K562 (cell line): ENCODE data around the gene CDKN1C. TPM values are rescaled to one million over a fixed set of nuclear protein-coding genes. Genes with fewer than 3 reads are reported as not detected.

Experiments used
- ATAC-seq: fragments of 200-7000 bp; cut with Tn5 transposase; 3 replicates; pipeline ENCODE4 v1.9.1; 2020; ENCODE audit warnings: moderate library complexity
- BruUV-seq: library from RNA; stranded (reverse); fragments of 400-500 nt; replicated peaks from 2 replicates; lab custom pipeline; 2021; lab: Mats Ljungman, UMichigan
- CTCF ChIA-PET: fragments of 300-600 bp; formaldehyde crosslinking; extraction: SDS; loops from one replicate; lab custom pipeline; 2021; ENCODE audit warnings: low intra/inter-chr PET ratio; lab: Yijun Ruan, JAX
- POLR2A ChIA-PET: fragments of 300-600, 350-650 bp; sonication (Branson Sonifier 250); formaldehyde crosslinking; extraction: SDS; loops from one replicate; lab custom pipeline; 2021; ENCODE audit warnings: antibody characterized with exemption, inconsistent platforms; lab: Yijun Ruan, JAX
- DNase-seq, 4 experiments: peaks; one replicate each; pipeline versions ENCODE4 v3.0.0 to v3.0.0-alpha.2; 2011 to 2018; ENCODE audit warnings: low spot score in 3 of 4, mixed read lengths in 3 of 4; ENCODE audit errors: extremely low read depth in 1 of 4
- FAIRE-seq: peaks from 2 replicates; lab custom pipeline; 2011; peaks lifted over from hg19 to GRCh38; lab: Jason Lieb, UNC
- H2AFZ ChIP-seq: 2 replicates; pipeline ENCODE4 v1.6.0; 2011; ENCODE audit warnings: low read depth, low read length, control low read depth, inconsistent platforms
- H3K27ac ChIP-seq: fragments of 200-600 bp; 3 replicates; pipeline ENCODE4 v1.8.0; 2011; ENCODE audit warnings: low read depth, mild to moderate bottlenecking, control low read depth, inconsistent platforms, low read length, moderate library complexity, mixed read lengths; ENCODE audit errors: extremely low read depth
- H3K27me3 ChIP-seq, 2 experiments: fragments of 300-600 bp in 1 of 2; 2 replicates in 1 of 2; 3 replicates in 1 of 2; pipeline versions ENCODE4 v1.6.0 to v1.8.0; 2011; ENCODE audit warnings: inconsistent platforms in 2 of 2, low read length in 2 of 2, mild to moderate bottlenecking in 1 of 2, mixed read lengths in 1 of 2, moderate library complexity in 1 of 2; ENCODE audit not compliant: control insufficient read depth in 2 of 2, insufficient read depth in 2 of 2
- H3K36me3 ChIP-seq: fragments of 300-600 bp; 3 replicates; pipeline ENCODE4 v1.8.0; 2011; ENCODE audit warnings: mild to moderate bottlenecking, low read length, inconsistent platforms; ENCODE audit not compliant: control insufficient read depth, insufficient read depth
- H3K4me1 ChIP-seq, 2 experiments: fragments of 200-600 bp in 1 of 2; replicated peaks in 1 of 2; 2 replicates in 1 of 2; 3 replicates in 1 of 2; pipeline versions ENCODE4 v1.5.1 to v1.8.0; 2011; ENCODE audit warnings: inconsistent platforms in 2 of 2, low read length in 2 of 2, mild to moderate bottlenecking in 1 of 2, mixed read lengths in 1 of 2, moderate library complexity in 1 of 2; ENCODE audit not compliant: control insufficient read depth in 2 of 2, insufficient read depth in 2 of 2
- H3K4me2 ChIP-seq: 2 replicates; pipeline ENCODE4 v1.6.1; 2011; ENCODE audit warnings: low read length, control low read depth, inconsistent platforms, mixed read lengths; ENCODE audit not compliant: insufficient read depth
- H3K4me3 ChIP-seq: fragments of 200-600 bp; sonication (generic), shearing (Covaris generic); 2 replicates; pipeline ENCODE4 v1.5.1; 2016; ENCODE audit warnings: control low read depth, inconsistent platforms
- H3K79me2 ChIP-seq: fragments of 200-600 bp; 3 replicates; pipeline ENCODE4 v1.8.0; 2011; ENCODE audit warnings: low read length, inconsistent platforms; ENCODE audit not compliant: control insufficient read depth, insufficient read depth
- H3K9ac ChIP-seq, 2 experiments: 2 replicates each; pipeline versions ENCODE4 v1.6.0 to v1.6.1; 2011; ENCODE audit warnings: low read depth in 2 of 2, low read length in 2 of 2, control low read depth in 1 of 2, inconsistent platforms in 1 of 2, mild to moderate bottlenecking in 1 of 2, mixed read lengths in 1 of 2; ENCODE audit not compliant: insufficient read depth in 1 of 2
- H3K9me1 ChIP-seq: one replicate; pipeline ENCODE4 v1.6.0; 2011; ENCODE audit warnings: inconsistent platforms, mild to moderate bottlenecking, low read length, moderate library complexity; ENCODE audit not compliant: control insufficient read depth, insufficient read depth
- H3K9me3 ChIP-seq: replicated peaks from 2 replicates; pipeline ENCODE4 v1.5.1; 2011; ENCODE audit warnings: low read depth, low read length, inconsistent platforms; ENCODE audit not compliant: control insufficient read depth, insufficient read depth
- H4K20me1 ChIP-seq: replicated peaks from 2 replicates; pipeline ENCODE4 v1.6.1; 2011; ENCODE audit warnings: low read length, inconsistent platforms, mixed read lengths; ENCODE audit not compliant: control insufficient read depth, insufficient read depth
- CTBP1 ChIP-seq: fragments of 450-650 bp; IDR thresholded peaks from 2 replicates; pipeline ENCODE4 v1.6.1; 2016; ENCODE audit warnings: borderline replicate concordance
- LEF1 ChIP-seq: fragments of 450-650 bp; IDR thresholded peaks from 2 replicates; pipeline ENCODE4 v1.6.1; 2016; ENCODE audit warnings: mild to moderate bottlenecking
- MIER1 ChIP-seq: fragments of 450-650 bp; IDR thresholded peaks from 2 replicates; pipeline ENCODE4 v1.6.1; 2016; ENCODE audit warnings: antibody characterized with exemption, mild to moderate bottlenecking, low read depth
- NR2F6 ChIP-seq: fragments of 450-650 bp; formaldehyde crosslinking; IDR thresholded peaks from 2 replicates; pipeline ENCODE4 v1.4.0; 2020; ENCODE audit warnings: mild to moderate bottlenecking
- PHF20 ChIP-seq: fragments of 450-650 bp; IDR thresholded peaks from 2 replicates; pipeline ENCODE4 v1.6.1; 2018; ENCODE audit not compliant: partially characterized antibody
- ZC3H11A ChIP-seq: IDR thresholded peaks from 2 replicates; pipeline ENCODE4 v1.6.1; 2012; ENCODE audit warnings: low read depth, low read length, improper control_type of control experiment
- ZFX ChIP-seq: sonication (generic); formaldehyde crosslinking; IDR thresholded peaks from 2 replicates; pipeline ENCODE4 v1.8.0; 2022; ENCODE audit warnings: mild to moderate bottlenecking, missing genetic modification reagents, moderate library complexity
- ZNF134 ChIP-seq: fragments of 250-450 bp; sonication (Bioruptor Pico); conservative IDR thresholded peaks from 2 replicates; pipeline ENCODE4 v1.4.0; 2020
- ZNF146 ChIP-seq: IDR thresholded peaks from one replicate; pipeline ENCODE4 v1.6.1; 2018; ENCODE audit warnings: missing compliant biosample characterization; ENCODE audit not compliant: unreplicated experiment
- ZNF224 ChIP-seq: sonication (generic); formaldehyde crosslinking; IDR thresholded peaks from 2 replicates; pipeline ENCODE4 v1.8.0; 2022; ENCODE audit warnings: mild to moderate bottlenecking, missing genetic modification reagents
- ZNF436 ChIP-seq: fragments of 250-450, 450-650 bp; sonication (Bioruptor Pico); formaldehyde crosslinking; IDR thresholded peaks from 2 replicates; pipeline ENCODE4 v1.7.0; 2020; ENCODE audit warnings: mild to moderate bottlenecking
- WGBS: fragments of 100-300 bp; shearing (Covaris generic); methylation state at CpG from one replicate; pipeline ENCODE4 v1.1.6; 2016; ENCODE audit warnings: low coverage, mixed read lengths; ENCODE audit not compliant: insufficient coverage; ENCODE audit errors: missing lambda C conversion rate; 5-methylcytosine and 5-hydroxymethylcytosine counted together
- in situ Hi-C: fragments of 300-500 bp; cut with MboI; formaldehyde crosslinking; loops from 4 replicates; pipeline ENCODE4 v1.15.0; 2018; ENCODE audit warnings: inconsistent platforms, mixed read lengths
- intact Hi-C: fragments of 100-400 bp; cut with micrococcal nuclease; formaldehyde crosslinking; loops from 2 replicates; pipeline ENCODE4 v1.14.2; 2022
- polyA plus RNA-seq, 8 experiments: library from polyadenylated mRNA; depleted of rRNA in 4 of 8; stranded (reverse) in 5 of 8; unstranded in 3 of 8; fragments of >200 nt; fragmentation: Nextera tagmentation in 2 of 8; fragmentation: Illumina TruSeq in 1 of 8; extraction: Ambion mirVana in 2 of 8; extraction: Trizol in 1 of 8; gene quantifications; 2 replicates each; pipeline versions ENCODE4 v1.2.1 to v1.2.3, GENCODE V29; 2011 to 2014; ENCODE audit warnings: inconsistent platforms in 1 of 8, missing spikeins in 1 of 8
- total RNA-seq, 7 experiments: library from RNA; depleted of rRNA in 6 of 7; stranded (reverse); fragments of >200 nt in 6 of 7; fragmentation: Illumina TruSeq in 2 of 7; extraction: Trizol in 2 of 7; gene quantifications; 2 replicates each; pipeline versions ENCODE4 v1.2.1 to v1.2.3, GENCODE V29; 2011 to 2021; ENCODE audit warnings: low replicate concordance in 1 of 7
- TF ChIP-seq, protein P1 (sequence below): fragments of 450-650 bp; IDR thresholded peaks from 2 replicates; pipeline ENCODE4 v1.6.1; 2017; ENCODE audit warnings: antibody characterized with exemption, mild to moderate bottlenecking

Gene CDKN1C
- total and polyA plus RNA-seq, 9 of the 15 experiments (the other 6 are each of a cell fraction or from before 2014, with no cell fraction given), result 2.8 to 21.1 (median 9.3) TPM

DNA sequence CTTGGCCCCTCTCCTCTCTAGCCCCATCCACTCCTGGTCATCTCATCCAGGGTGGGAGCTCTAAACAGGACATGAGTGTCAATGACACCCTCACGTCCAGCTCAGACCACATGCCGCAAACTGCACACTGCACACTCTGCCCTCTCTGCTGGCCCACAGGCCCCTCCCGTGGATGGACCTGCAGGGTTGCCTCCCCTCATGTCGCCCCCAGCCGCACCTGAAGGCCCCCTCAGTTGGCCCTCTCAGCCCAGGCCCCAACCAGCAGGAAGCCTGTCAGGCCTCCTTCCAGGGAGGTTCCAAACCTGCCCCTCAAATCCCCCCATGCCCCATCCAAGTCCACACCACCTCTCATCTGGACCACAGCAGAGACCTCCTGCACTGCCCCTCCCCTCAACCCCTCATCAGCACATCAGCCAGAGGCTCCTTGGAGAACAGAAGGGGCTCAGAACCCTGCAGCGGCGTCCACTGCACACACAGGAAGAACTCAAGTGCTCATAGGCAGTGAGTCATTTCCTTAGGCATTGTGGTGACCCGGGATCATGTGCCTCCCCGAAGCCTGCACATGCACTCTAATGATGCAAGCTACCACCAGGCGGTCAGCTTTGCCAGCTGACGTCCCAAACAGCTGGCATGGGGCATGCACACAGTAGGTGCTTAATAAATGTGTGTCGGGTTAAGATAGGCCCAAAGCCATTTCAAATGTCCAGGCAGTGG is 12.9 kb upstream of the CDKN1C start (continued):
- TF ChIP-seq LEF1 (0 out of 2 replicates have a peak, but pooled peaks have one; percentile 25), NR2F6 (CRISPR knock-in tag) (no peak), ZNF146 (CRISPR knock-in tag) (no peak)
- TF ChIP-seq, all 486 proteins: peak for 97

DNA sequence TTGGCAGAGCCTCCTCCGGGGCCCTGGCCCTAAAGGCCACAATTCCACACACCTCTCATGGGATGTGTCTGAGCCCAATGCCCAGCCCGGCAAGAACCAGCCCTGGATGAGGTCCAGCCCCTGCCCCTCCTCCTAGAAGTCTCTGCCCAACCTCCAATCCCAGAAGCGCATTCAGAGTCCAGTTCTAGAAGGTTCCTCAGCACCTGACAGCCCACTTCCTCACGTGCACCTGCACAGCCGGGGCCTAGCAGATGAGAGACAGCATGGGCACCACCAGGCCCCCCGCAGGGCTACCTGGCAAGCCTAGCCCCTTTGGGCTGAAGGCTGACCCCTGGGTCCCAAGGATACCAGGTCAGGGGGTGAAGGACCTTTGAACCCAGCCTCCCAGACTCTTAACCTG is 11.5 kb upstream of the CDKN1C start:
- 69% methylated on average over 6 of the region's 6 CpGs for WGBS
- intact Hi-C loops, result loop anchor here (10.0 kb wide), 3 partner anchors 198 to 592 kb away; partner anchors contain the start of genes C11orf21 and TSPAN32
- Histone ChIP-seq H3K4me2 (no peak overlapping the region), H3K4me3 (no peak overlapping the region), H3K27me3 (no peaks in the 10 kb centered on the region), H2AFZ (peak overlapping the region; percentile 56; the same call in 1 of the 2 replicates), H3K36me3 (no peaks in the 10 kb centered on the region), H3K4me1 (peaks cover 28 to 60% of the 10 kb centered on the region in 2 experiments; a peak in 4 of 5 replicates), H3K9ac (peak overlapping the region in 1 of 2 experiments; percentile 81; a peak in 2 of 4 replicates), H4K20me1 (no peaks in the 10 kb centered on the region), H3K9me3 (no peaks in the 10 kb centered on the region), H3K9me1 (no peaks in the 10 kb centered on the region), H3K27ac (no peak overlapping the region), H3K79me2 (no peaks in the 10 kb centered on the region)
- in situ Hi-C loops, result loop anchor here (5.0 kb wide), 1 partner anchor 470 kb away; no protein-coding TSS in a partner anchor
- TF ChIP-seq CTBP1, result no peak
- TF ChIP-seq ZNF134 (CRISPR knock-in tag), result no peak
- TF ChIP-seq MIER1, result no peak
- TF ChIP-seq, protein P1, sequence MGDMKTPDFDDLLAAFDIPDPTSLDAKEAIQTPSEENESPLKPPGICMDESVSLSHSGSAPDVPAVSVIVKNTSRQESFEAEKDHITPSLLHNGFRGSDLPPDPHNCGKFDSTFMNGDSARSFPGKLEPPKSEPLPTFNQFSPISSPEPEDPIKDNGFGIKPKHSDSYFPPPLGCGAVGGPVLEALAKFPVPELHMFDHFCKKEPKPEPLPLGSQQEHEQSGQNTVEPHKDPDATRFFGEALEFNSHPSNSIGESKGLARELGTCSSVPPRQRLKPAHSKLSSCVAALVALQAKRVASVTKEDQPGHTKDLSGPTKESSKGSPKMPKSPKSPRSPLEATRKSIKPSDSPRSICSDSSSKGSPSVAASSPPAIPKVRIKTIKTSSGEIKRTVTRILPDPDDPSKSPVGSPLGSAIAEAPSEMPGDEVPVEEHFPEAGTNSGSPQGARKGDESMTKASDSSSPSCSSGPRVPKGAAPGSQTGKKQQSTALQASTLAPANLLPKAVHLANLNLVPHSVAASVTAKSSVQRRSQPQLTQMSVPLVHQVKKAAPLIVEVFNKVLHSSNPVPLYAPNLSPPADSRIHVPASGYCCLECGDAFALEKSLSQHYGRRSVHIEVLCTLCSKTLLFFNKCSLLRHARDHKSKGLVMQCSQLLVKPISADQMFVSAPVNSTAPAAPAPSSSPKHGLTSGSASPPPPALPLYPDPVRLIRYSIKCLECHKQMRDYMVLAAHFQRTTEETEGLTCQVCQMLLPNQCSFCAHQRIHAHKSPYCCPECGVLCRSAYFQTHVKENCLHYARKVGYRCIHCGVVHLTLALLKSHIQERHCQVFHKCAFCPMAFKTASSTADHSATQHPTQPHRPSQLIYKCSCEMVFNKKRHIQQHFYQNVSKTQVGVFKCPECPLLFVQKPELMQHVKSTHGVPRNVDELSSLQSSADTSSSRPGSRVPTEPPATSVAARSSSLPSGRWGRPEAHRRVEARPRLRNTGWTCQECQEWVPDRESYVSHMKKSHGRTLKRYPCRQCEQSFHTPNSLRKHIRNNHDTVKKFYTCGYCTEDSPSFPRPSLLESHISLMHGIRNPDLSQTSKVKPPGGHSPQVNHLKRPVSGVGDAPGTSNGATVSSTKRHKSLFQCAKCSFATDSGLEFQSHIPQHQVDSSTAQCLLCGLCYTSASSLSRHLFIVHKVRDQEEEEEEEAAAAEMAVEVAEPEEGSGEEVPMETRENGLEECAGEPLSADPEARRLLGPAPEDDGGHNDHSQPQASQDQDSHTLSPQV, result 0 out of 2 replicates have a peak, but pooled peaks have one; percentile 23
- TF ChIP-seq ZNF224 (CRISPR knock-in tag), result no peak
- no peak for TF ChIP-seq ZC3H11A
- TF ChIP-seq ZNF436 (CRISPR knock-in tag), result no peak
- TF ChIP-seq PHF20, result no peak
- TF ChIP-seq ZFX (CRISPR knock-in tag), result no peak
- ChIA-PET CTCF (no interaction called here), POLR2A (no interaction called here)
- no TSS peak for BruUV-seq
- DNase-seq (no peak), FAIRE-seq (no peak), ATAC-seq (no peak)
